ENCODE measurements around the gene NUDCD3.

- TF ChIP-seq CTCF (conservative IDR thresholded peaks at IDR 0.05; ENCODE audit: low read depth in 2 of 2) (no peak), POLR2AphosphoS5 (IDR thresholded peaks at IDR 0.05; ENCODE audit: low read depth) (no peak)
Measured at GRCh38 chr7:44373418-44373740, 117.1 kb downstream of the NUDCD3 start.
